PC-9 (cell line): Measurements from ENCODE around the gene TMBIM6. TPM values are rescaled to one million over a fixed set of nuclear protein-coding genes. Genes with fewer than 3 reads are reported as not detected.
A peak's percentile ranks its signal among the peaks of the same experiment; 100 is the strongest.
"Not testable (repeated sequence)": the region's sequence is repeated elsewhere in the genome, so short reads cannot be mapped to it uniquely, and the experiment has no call there.

Source experiments
- BruUV-seq: library from RNA; stranded (reverse); fragments of 400-500 nt; replicated peaks from 2 replicates; lab custom pipeline; 2021; lab: Mats Ljungman, UMichigan
- CTCF ChIA-PET: fragments of 300-600 bp; sonication (Branson Sonifier 250); formaldehyde crosslinking; loops from one replicate; lab custom pipeline; 2022; ENCODE audit warnings: antibody characterized with exemption; lab: Charles Lee
- POLR2A ChIA-PET: fragments of 300-600 bp; sonication (Branson Sonifier 250); formaldehyde crosslinking; loops from one replicate; lab custom pipeline; 2022; ENCODE audit warnings: antibody characterized with exemption; ENCODE audit not compliant: unreplicated experiment; lab: Charles Lee
- DNase-seq, 2 experiments: peaks; one replicate each; pipeline versions ENCODE4 v3.0.0 to v3.0.0-alpha.2; 2015 to 2022; ENCODE audit warnings: mixed read lengths in 1 of 2
- H2AFZ ChIP-seq: fragments of 200-600 bp; sonication (generic); 2 replicates; pipeline ENCODE4 v1.8.1; 2017; ENCODE audit warnings: antibody characterized with exemption
- H3F3A ChIP-seq: fragments of 200-600 bp; sonication (generic); 2 replicates; pipeline ENCODE4 v1.8.1; 2017; ENCODE audit warnings: antibody characterized with exemption, mild to moderate bottlenecking, low read depth; ENCODE audit not compliant: insufficient read depth
- H3K27ac ChIP-seq: fragments of 200-600 bp; sonication (generic); 2 replicates; pipeline ENCODE4 v1.6.1; 2016; ENCODE audit warnings: mixed run types
- H3K27me3 ChIP-seq: fragments of 200-600 bp; sonication (generic); 2 replicates; pipeline ENCODE4 v1.6.1; 2016; ENCODE audit warnings: low read depth, mixed run types; ENCODE audit not compliant: insufficient read depth
- H3K36me3 ChIP-seq: fragments of 200-600 bp; sonication (generic); 2 replicates; pipeline ENCODE4 v1.6.1; 2016; ENCODE audit warnings: low read depth, mixed run types
- H3K4me1 ChIP-seq: fragments of 200-600 bp; sonication (generic); replicated peaks from 2 replicates; pipeline ENCODE4 v1.6.1; 2016; ENCODE audit warnings: mixed run types; ENCODE audit not compliant: insufficient read depth
- H3K4me2 ChIP-seq: fragments of 200-600 bp; sonication (generic); 2 replicates; pipeline ENCODE4 v1.6.1; 2017; ENCODE audit warnings: mixed run types
- H3K4me3 ChIP-seq: fragments of 200-600 bp; sonication (generic); 2 replicates; pipeline ENCODE4 v1.6.1; 2016; ENCODE audit warnings: mixed run types
- H3K79me2 ChIP-seq: fragments of 200-600 bp; sonication (generic); 2 replicates; pipeline ENCODE4 v1.6.1; 2017; ENCODE audit warnings: low read depth, mixed run types
- H3K9me2 ChIP-seq: fragments of 200-600 bp; sonication (generic); 2 replicates; pipeline ENCODE4 v1.8.1; 2017; ENCODE audit warnings: mild to moderate bottlenecking; ENCODE audit not compliant: insufficient read depth
- H3K9me3 ChIP-seq: fragments of 200-600 bp; sonication (generic); 2 replicates; pipeline ENCODE4 v1.8.1; 2016; ENCODE audit warnings: low read depth; ENCODE audit not compliant: insufficient read depth
- H4K20me1 ChIP-seq: fragments of 200-600 bp; sonication (generic); 2 replicates; pipeline ENCODE4 v1.8.1; 2017; ENCODE audit not compliant: insufficient read depth
- EZH2 ChIP-seq: fragments of 200-600 bp; sonication (generic); IDR thresholded peaks from 2 replicates; pipeline ENCODE4 v1.8.0; 2017; ENCODE audit warnings: antibody characterized with exemption, low read depth
- intact Hi-C: fragments of 100-400 bp; cut with micrococcal nuclease; formaldehyde crosslinking; loops from one replicate; pipeline ENCODE4 v1.10.0; 2022; ENCODE audit not compliant: unreplicated experiment
- total RNA-seq: library from RNA; stranded (reverse); gene quantifications from 2 replicates; pipeline ENCODE4 v1.2.3, GENCODE V29; 2021
- TF ChIP-seq, protein P1 (sequence below): fragments of 200-600 bp; sonication (generic); conservative IDR thresholded peaks from 2 replicates; pipeline ENCODE4 v1.6.1; 2017; ENCODE audit warnings: mixed run types, antibody characterized with exemption, mild to moderate bottlenecking, moderate library complexity

The TMBIM6 gene
- total RNA-seq, 1 experiment from 2014 or later, result 690 TPM

- TF ChIP-seq, protein P1, sequence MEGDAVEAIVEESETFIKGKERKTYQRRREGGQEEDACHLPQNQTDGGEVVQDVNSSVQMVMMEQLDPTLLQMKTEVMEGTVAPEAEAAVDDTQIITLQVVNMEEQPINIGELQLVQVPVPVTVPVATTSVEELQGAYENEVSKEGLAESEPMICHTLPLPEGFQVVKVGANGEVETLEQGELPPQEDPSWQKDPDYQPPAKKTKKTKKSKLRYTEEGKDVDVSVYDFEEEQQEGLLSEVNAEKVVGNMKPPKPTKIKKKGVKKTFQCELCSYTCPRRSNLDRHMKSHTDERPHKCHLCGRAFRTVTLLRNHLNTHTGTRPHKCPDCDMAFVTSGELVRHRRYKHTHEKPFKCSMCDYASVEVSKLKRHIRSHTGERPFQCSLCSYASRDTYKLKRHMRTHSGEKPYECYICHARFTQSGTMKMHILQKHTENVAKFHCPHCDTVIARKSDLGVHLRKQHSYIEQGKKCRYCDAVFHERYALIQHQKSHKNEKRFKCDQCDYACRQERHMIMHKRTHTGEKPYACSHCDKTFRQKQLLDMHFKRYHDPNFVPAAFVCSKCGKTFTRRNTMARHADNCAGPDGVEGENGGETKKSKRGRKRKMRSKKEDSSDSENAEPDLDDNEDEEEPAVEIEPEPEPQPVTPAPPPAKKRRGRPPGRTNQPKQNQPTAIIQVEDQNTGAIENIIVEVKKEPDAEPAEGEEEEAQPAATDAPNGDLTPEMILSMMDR, result peak; percentile 83
- no peak for TF ChIP-seq EZH2
- H3F3A ChIP-seq, result no peaks in the 10 kb centered on the region
- no peaks in the 10 kb centered on the region for H3K9me3 ChIP-seq
- no peak overlapping the region for H3K4me2 ChIP-seq
- BruUV-seq, result no TSS peak
- intact Hi-C loops, result loop anchor here (2.0 to 5.0 kb wide), 3 partner anchors 136 to 397 kb away; no protein-coding TSS in a partner anchor
- no peaks in the 10 kb centered on the region for H3K36me3 ChIP-seq
- H3K4me3 ChIP-seq, result no peak overlapping the region
- no peaks in the 10 kb centered on the region for H3K79me2 ChIP-seq
- H3K27me3 ChIP-seq, result no peaks in the 10 kb centered on the region
- no peaks in the 10 kb centered on the region for H4K20me1 ChIP-seq
- H3K9me2 ChIP-seq, result no peaks in the 10 kb centered on the region
- no peak overlapping the region for H3K27ac ChIP-seq
- H2AFZ ChIP-seq, result no peak overlapping the region
- H3K4me1 ChIP-seq, result no peaks in the 10 kb centered on the region
- ChIA-PET CTCF (interaction anchor here (0.6 to 1.5 kb wide), 2 partner anchors 37 to 109 kb away, joined by 3 to 5 read pairs; partner anchors contain the start of gene TMBIM6), POLR2A (interaction anchor here (0.6 kb wide), 1 partner anchor 10 kb away, joined by 20 read pairs; no protein-coding TSS in a partner anchor)
- DNase-seq, result peak in 1 of 2 experiments; percentile 68
Observed at GRCh38 chr12:49777800-49778748, 36.7 kb downstream of the TMBIM6 start.

- no peaks in the 10 kb centered on the region for H3K79me2 ChIP-seq
- H3K36me3 ChIP-seq, result no peaks in the 10 kb centered on the region
- H4K20me1 ChIP-seq, result no peaks in the 10 kb centered on the region
- H3K27ac ChIP-seq, result no peak overlapping the region
- TF ChIP-seq, protein P1, result no peak
- TF ChIP-seq EZH2, result no peak
- intact Hi-C loops, result loop anchor here (5.0 kb wide), 2 partner anchors 137 to 188 kb away; no protein-coding TSS in a partner anchor
- no peaks in the 10 kb centered on the region for H3K9me3 ChIP-seq
- H3K4me2 ChIP-seq, result no peak overlapping the region
- H3K9me2 ChIP-seq, result no peaks in the 10 kb centered on the region
- ChIA-PET CTCF (no interaction called here), POLR2A (no interaction called here)
- H3F3A ChIP-seq, result no peaks in the 10 kb centered on the region
- BruUV-seq, result no TSS peak
- no peak overlapping the region for H2AFZ ChIP-seq
- no peaks in the 10 kb centered on the region for H3K27me3 ChIP-seq
- peaks cover 3% of the 10 kb centered on the region; the same call in 1 of the 2 replicates for H3K4me1 ChIP-seq
- no peak for DNase-seq
- no peak overlapping the region for H3K4me3 ChIP-seq
Observed at GRCh38 chr12:49779581-49779980, 38.2 kb downstream of the TMBIM6 start.

- H3K9me2 ChIP-seq, DNase-seq, H3F3A ChIP-seq, BruUV-seq, H3K79me2 ChIP-seq, H3K27me3 ChIP-seq, H3K4me3 ChIP-seq, H3K9me3 ChIP-seq, H3K27ac ChIP-seq, intact Hi-C loops, H3K4me2 ChIP-seq, H3K36me3 ChIP-seq, H2AFZ ChIP-seq, H4K20me1 ChIP-seq: not testable (repeated sequence)
- H3K4me1 ChIP-seq, result peaks cover 10% of the 10 kb centered on the region; the same call in 1 of the 2 replicates
- ChIA-PET POLR2A (interaction anchor here (0.7 kb wide), 1 partner anchor 62 kb away, joined by 6 read pairs; the partner anchor contains the start of gene BCDIN3D), CTCF (interaction anchor here (0.5 kb wide), 1 partner anchor 274 kb away, joined by 3 read pairs; no protein-coding TSS in a partner anchor)
Observed at GRCh38 chr12:49780914-49781313, 39.6 kb downstream of the TMBIM6 start.
